WTC11 (cell line): Measurements from ENCODE around the gene EML4. TPM values are rescaled to one million over a fixed set of nuclear protein-coding genes. Genes with fewer than 3 reads are reported as not detected.

Experiments used
- ATAC-seq: fragments of 200-7000 bp; cut with Tn5 transposase; 2 replicates; pipeline ENCODE4 v1.10.0; 2021; ENCODE audit warnings: mild to moderate bottlenecking, moderate library complexity
- CTCF ChIA-PET: fragments of 300-600 bp; sonication (Branson Sonifier 250); formaldehyde crosslinking; loops from one replicate; lab custom pipeline; 2021; ENCODE audit warnings: antibody characterized with exemption; lab: Charles Lee
- POLR2A ChIA-PET: fragments of 350-600 bp; sonication (Branson Sonifier 250); formaldehyde crosslinking; loops from one replicate; lab custom pipeline; 2021; ENCODE audit warnings: antibody characterized with exemption; lab: Charles Lee
- DNase-seq: peaks from one replicate; pipeline ENCODE4 v3.0.0; 2021; ENCODE audit warnings: low spot score
- H3K27ac Mint-ChIP-seq: 2 replicates; pipeline ENCODE4 v1.8.0; 2021; ENCODE audit warnings: mixed read lengths
- H3K27me3 Mint-ChIP-seq: 2 replicates; pipeline ENCODE4 v1.8.0; 2021; ENCODE audit warnings: low read depth, mild to moderate bottlenecking, moderate library complexity, mixed read lengths
- H3K36me3 Mint-ChIP-seq: 2 replicates; pipeline ENCODE4 v1.8.0; 2021; ENCODE audit warnings: mixed read lengths
- H3K4me1 Mint-ChIP-seq: 2 replicates; pipeline ENCODE4 v1.8.0; 2022; ENCODE audit warnings: mixed read lengths
- H3K4me3 Mint-ChIP-seq: 2 replicates; pipeline ENCODE4 v1.8.0; 2021; ENCODE audit warnings: mild to moderate bottlenecking, moderate library complexity, mixed read lengths
- H3K9me3 Mint-ChIP-seq: 2 replicates; pipeline ENCODE4 v1.8.0; 2021; ENCODE audit warnings: mixed read lengths
- AR ChIP-seq: fragments of 250-450 bp; sonication (Bioruptor Pico); IDR thresholded peaks from 2 replicates; pipeline ENCODE4 v1.9.0; 2021; ENCODE audit warnings: mild to moderate bottlenecking
- CREB1 ChIP-seq: sonication (generic); formaldehyde crosslinking; IDR thresholded peaks from 2 replicates; pipeline ENCODE4 v1.8.0; 2023; ENCODE audit warnings: mild to moderate bottlenecking, missing genetic modification reagents
- E2F5 ChIP-seq: sonication (generic); formaldehyde crosslinking; IDR thresholded peaks from 2 replicates; pipeline ENCODE4 v1.8.1; 2022; ENCODE audit warnings: mild to moderate bottlenecking, moderate library complexity, missing genetic modification reagents
- ERG ChIP-seq: fragments of 250-450 bp; sonication (Bioruptor Pico); IDR thresholded peaks from 2 replicates; pipeline ENCODE4 v1.8.0; 2021; ENCODE audit warnings: mild to moderate bottlenecking
- FOXP4 ChIP-seq: sonication (generic); formaldehyde crosslinking; IDR thresholded peaks from 2 replicates; pipeline ENCODE4 v1.8.0; 2022; ENCODE audit warnings: mild to moderate bottlenecking, missing genetic modification reagents
- GABPB1 ChIP-seq: sonication (generic); formaldehyde crosslinking; IDR thresholded peaks from 2 replicates; pipeline ENCODE4 v1.8.1; 2023; ENCODE audit warnings: mild to moderate bottlenecking, missing genetic modification reagents
- GRHL2 ChIP-seq: fragments of 250-450 bp; sonication (Bioruptor Pico); IDR thresholded peaks from 2 replicates; pipeline ENCODE4 v1.8.0; 2022; ENCODE audit warnings: mild to moderate bottlenecking, moderate library complexity; ENCODE audit not compliant: insufficient replicate concordance, severe bottlenecking
- HMGXB4 ChIP-seq: sonication (generic); formaldehyde crosslinking; IDR thresholded peaks from 2 replicates; pipeline ENCODE4 v1.8.1; 2023; ENCODE audit warnings: mild to moderate bottlenecking, moderate library complexity, missing genetic modification reagents
- JAZF1 ChIP-seq: fragments of 250-450 bp; sonication (Bioruptor Pico); IDR thresholded peaks from 2 replicates; pipeline ENCODE4 v1.9.0; 2021; ENCODE audit warnings: moderate library complexity, mild to moderate bottlenecking, inconsistent platforms
- MYBL2 ChIP-seq: sonication (generic); formaldehyde crosslinking; IDR thresholded peaks from 2 replicates; pipeline ENCODE4 v1.8.1; 2023; ENCODE audit warnings: mild to moderate bottlenecking, moderate library complexity, missing genetic modification reagents
- SOX15 ChIP-seq: fragments of 250-450 bp; sonication (Bioruptor Pico); IDR thresholded peaks from 2 replicates; pipeline ENCODE4 v1.9.0; 2021; ENCODE audit warnings: mild to moderate bottlenecking
- TEAD1 ChIP-seq: sonication (generic); formaldehyde crosslinking; IDR thresholded peaks from 2 replicates; pipeline ENCODE4 v1.8.0; 2022; ENCODE audit warnings: mild to moderate bottlenecking, missing genetic modification reagents
- USF2 ChIP-seq: sonication (generic); formaldehyde crosslinking; IDR thresholded peaks from 2 replicates; pipeline ENCODE4 v1.8.1; 2023; ENCODE audit warnings: mild to moderate bottlenecking, missing genetic modification reagents, moderate library complexity
- ZNF219 ChIP-seq: sonication (generic); formaldehyde crosslinking; IDR thresholded peaks from 2 replicates; pipeline ENCODE4 v1.8.0; 2023; ENCODE audit warnings: missing genetic modification reagents, mild to moderate bottlenecking, borderline replicate concordance
- ZNF281 ChIP-seq: sonication (generic); formaldehyde crosslinking; IDR thresholded peaks from 2 replicates; pipeline ENCODE4 v1.8.0; 2023; ENCODE audit warnings: mild to moderate bottlenecking, missing genetic modification reagents
- ZNF512 ChIP-seq: sonication (generic); formaldehyde crosslinking; IDR thresholded peaks from 2 replicates; pipeline ENCODE4 v1.8.1; 2022; ENCODE audit warnings: missing genetic modification reagents, borderline replicate concordance
- ZNF671 ChIP-seq: fragments of 250-450 bp; sonication (Bioruptor Pico); IDR thresholded peaks from 2 replicates; pipeline ENCODE4 v1.8.0; 2021; ENCODE audit warnings: mild to moderate bottlenecking
- total RNA-seq: library from RNA; stranded (reverse); gene quantifications from 3 replicates; pipeline ENCODE4 v1.2.3, GENCODE V29; 2021

Gene EML4
- total RNA-seq, 1 experiment from 2014 or later = 89.9 TPM

GRCh38 chr2:42325609-42326008, 156.5 kb downstream of the EML4 start:
- H3K4me1 Mint-ChIP-seq = no peaks in the 10 kb centered on the region
- DNase-seq (no peak), ATAC-seq (no peak)
- TF ChIP-seq ZNF281 (CRISPR knock-in tag) (no peak), TEAD1 (CRISPR knock-in tag) (no peak), HMGXB4 (no peak), SOX15 (CRISPR knock-in tag) (no peak)
- TF ChIP-seq, all 79 proteins: peak for 0
- Mint-ChIP-seq H3K27ac (no peak overlapping the region), H3K9me3 (peaks cover 3% of the 10 kb centered on the region), H3K36me3 (peaks cover 40% of the 10 kb centered on the region), H3K27me3 (no peaks in the 10 kb centered on the region), H3K4me3 (no peak overlapping the region)
- ChIA-PET POLR2A (no interaction called here), CTCF (no interaction called here)

- ChIA-PET CTCF (no interaction called here), POLR2A (no interaction called here)
- DNase-seq (no peak), ATAC-seq (no peak)
- Mint-ChIP-seq H3K36me3 (peaks cover 40% of the 10 kb centered on the region), H3K27me3 (no peaks in the 10 kb centered on the region), H3K27ac (no peak overlapping the region), H3K4me1 (no peaks in the 10 kb centered on the region), H3K9me3 (no peaks in the 10 kb centered on the region), H3K4me3 (no peak overlapping the region)
- TF ChIP-seq CREB1 (CRISPR knock-in tag) = no peak
- TF ChIP-seq ZNF512 (CRISPR knock-in tag) = no peak
- TF ChIP-seq ZNF671 (CRISPR knock-in tag) = no peak
- TF ChIP-seq AR = no peak
- no peak for TF ChIP-seq JAZF1 (CRISPR knock-in tag)
- no peak for TF ChIP-seq USF2 (CRISPR knock-in tag)
- no peak for TF ChIP-seq E2F5 (CRISPR knock-in tag)
- no peak for TF ChIP-seq ERG
- no peak for TF ChIP-seq ZNF219 (CRISPR knock-in tag)
- TF ChIP-seq MYBL2 (CRISPR knock-in tag) = no peak
- no peak for TF ChIP-seq FOXP4 (CRISPR knock-in tag)
- TF ChIP-seq GRHL2 (CRISPR knock-in tag) = no peak
- TF ChIP-seq GABPB1 (CRISPR knock-in tag) = no peak
Observed at GRCh38 chr2:42327125-42327524, 158.0 kb downstream of the EML4 start.
